NCI-H2107 (cell line): ENCODE results near the gene SCN8A.

Experiments used
- DNase-seq: peaks from one replicate; lab custom pipeline; 2025; lab: John Stamatoyannopoulos, UW

SCN8A gene

DNA sequence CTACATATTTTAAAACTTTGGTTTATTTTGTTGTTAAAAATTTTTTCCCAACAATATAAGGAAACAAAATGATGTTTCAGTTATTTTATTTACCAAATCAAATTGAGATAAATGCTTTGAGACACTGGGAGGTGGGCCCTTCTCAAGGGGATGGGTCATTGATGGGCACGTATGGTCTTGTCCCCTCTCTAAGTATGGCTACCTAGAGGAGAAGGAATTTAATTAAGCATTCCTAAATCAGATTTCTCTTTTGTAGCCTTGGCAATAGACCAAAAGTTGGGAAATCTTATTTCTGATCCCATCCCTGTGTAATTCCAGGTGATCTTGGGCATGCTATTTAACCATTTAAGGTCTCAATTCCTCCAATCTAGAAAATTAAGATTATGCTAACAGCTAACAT, 79.0 kb downstream of the SCN8A start:
- no peak for DNase-seq

DNA sequence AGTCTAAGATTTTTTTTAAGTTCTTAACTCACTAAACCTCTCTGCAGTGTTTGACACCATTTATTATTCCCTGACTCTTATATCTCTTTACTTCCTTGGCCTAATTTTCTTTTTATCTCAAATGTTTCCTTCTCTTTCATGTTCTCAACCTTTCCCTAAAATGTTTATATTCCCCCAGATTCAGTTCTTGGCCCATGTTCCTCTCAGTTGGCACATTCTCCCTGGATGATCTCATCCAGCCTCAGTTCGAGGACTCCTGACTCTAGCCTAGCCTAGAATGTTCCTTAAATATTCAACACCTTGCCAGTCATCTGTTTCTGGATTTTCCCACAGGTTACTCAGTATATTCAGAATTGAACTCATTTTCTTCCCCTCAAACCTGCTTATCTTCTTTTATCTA, 81.3 kb downstream of the SCN8A start:
- DNase-seq = no peak

DNA sequence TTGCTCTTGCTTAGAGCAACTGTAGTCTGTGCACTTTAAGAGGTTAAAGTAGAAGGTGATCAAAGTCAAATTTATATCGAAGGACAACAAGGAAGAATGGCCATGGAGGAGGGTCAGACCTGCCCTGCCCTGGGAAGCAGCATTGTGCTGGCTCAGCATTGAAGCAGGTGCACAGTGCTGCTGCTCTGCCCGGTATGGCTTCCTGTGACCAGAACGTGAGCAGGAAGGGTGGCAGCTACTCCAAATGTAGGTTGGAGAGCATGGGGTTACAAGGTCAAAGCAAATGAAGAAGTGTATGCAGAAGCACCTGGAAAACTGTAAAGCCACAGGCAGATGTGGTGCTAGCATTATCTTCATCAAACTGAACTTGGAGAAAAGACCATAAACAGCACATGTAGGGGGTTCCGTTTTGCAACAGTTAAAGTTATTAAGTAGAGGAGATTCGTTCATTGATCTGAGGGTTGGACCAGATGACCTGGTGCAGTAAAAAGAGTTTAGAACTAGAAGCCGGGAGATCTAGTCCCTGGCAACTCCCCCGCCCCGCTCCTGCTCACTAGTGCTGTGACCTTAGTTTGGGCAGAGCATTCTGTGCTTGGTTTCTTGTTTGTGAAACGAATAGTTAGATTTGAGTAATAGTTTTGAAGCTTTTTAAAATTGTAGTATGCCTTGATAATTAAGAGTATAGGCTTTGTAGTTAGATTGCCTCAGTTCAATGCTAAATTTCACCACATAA, 84.2 kb downstream of the SCN8A start:
- DNase-seq = no peak

DNA sequence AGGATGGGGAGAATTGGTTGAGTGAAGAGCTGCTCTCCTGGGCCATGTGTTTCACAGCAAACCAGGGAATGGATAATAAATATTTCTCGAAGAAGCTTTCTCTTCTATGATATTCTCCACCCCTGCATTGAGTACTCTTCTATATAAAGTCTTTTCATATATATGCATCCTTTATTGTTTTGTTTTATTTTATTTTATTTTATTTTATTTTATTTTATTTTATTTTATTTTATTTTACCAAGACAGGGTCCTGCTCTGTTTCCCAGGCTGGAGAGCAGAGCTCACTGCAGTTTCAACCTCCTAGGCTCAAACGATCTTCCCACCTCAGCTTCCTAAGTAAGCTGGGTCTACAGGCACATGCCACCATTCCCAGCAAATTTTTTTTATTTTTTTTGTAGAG, 85.8 kb downstream of the SCN8A start:
- no peak for DNase-seq

DNA sequence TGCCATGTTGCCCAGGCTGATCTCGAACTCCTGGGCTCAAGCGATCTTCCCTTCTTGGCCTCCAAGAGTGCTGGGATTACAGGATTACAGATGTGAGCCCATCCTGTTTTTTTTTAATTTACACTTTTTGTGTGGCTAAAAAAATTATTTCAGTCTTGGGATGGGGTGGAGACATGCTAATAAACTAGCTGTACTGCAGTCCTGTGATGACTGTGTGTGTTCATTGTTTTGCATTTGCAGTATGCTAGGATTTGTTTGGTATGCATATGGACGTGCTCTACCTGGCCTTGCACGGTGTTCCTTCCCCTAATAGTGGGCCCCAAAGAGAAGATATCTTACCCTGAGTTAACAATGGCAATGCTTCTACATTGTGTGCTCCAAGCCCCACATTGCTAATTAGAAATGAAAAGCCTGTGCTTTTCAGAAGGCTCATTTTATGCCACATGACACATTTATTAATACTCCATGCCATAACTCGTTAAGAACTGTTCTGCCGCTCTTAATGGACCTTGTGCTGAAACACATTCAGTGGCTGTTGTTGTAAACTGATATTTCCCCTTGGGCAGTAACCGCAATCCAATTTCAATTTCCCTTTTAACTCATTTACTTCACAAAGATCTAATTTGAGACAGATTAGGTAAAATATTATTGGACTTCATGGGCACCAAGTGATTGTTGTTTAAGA, 86.4 kb downstream of the SCN8A start:
- DNase-seq = no peak

DNA sequence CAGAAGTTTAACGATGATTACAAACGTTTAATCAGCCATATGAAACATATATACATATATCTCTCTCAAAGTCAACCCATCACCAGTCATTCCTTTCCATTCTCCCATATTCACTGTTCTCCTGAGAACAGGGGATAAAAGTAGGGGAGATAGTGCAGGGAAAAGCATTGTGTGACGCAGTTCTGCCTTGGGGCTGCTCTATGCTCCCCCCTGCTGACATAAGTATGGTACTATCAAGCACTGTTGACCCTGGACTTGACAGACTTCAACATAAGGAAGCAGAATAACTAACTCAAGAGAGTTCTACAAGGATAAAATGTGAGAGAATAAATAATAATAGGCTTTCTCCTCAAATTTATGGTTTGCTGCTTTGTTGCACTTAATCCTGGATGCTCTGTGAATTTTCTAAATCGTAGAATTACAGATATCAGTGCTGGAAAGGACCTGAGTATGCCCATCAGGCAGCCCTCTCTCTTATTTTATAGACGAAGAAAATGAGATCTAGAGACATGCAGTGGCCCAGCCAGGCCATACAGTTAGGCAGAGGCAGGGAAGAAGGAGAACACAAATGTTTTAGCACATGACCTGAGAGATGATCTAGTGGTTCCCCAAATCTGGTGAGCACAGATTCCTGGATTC, 87.2 kb downstream of the SCN8A start:
- DNase-seq = no peak

DNA sequence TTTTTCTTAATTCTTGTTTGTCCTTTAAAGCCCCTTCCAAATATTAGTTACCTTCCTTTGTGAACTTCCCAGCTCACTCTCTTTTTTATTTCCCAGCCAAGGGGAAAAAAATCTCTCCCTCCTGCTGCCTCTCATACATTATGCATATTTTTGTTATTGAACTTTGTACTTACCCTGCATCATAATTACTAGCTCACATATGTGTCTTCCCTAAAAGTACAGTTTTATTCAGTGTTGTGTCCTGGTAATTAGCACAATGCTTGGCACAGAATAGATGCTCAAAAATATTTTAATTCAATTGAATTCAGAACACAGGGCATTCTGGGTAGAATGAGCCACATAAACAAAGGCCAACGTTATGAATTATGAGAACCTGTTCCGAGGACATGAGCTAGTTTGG, 91.9 kb downstream of the SCN8A start:
- no peak for DNase-seq

DNA sequence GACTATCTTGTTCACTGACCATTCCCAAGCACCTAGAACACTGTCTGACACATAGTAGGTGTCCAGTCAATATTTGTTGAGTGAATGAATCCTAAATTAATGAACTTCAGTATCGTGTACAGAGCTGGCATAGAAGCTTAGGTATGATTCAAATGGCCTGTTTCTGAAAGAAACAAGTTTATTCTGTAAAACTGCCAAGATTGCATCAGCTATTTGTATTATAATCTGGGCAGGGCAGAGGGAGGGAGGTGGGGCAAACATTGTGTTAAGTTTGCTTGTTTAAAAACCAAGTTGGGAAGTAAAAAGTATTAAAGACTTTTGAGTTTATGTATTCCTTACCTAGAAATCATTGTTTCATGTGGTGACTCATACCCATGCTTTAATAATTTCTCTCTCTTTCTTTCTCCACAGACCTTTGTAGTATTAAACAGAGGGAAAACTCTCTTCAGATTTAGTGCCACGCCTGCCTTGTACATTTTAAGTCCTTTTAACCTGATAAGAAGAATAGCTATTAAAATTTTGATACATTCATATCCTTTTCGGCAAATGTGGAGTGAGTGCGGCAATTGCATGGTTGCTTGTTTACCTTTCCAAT, 92.8 kb downstream of the SCN8A start:
- DNase-seq = no peak

DNA sequence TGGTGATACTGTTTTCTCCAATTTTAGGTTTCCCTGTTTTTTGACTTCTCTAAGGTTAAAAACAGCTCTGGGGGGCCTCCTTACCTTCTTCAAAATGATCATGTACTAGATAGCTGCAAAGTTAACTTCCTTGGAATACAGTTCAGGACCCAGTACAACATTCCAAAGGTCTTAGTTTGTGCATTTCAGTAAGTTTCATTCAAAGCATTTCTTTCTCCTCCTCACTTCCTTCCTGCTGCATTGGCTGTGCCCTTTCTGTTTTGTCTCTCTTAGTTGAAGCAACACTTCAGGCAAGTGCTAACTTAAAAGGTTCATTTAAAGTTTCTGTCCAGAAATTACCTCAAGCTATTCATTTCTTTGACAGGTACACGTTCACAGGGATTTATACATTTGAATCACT, 95.7 kb downstream of the SCN8A start:
- DNase-seq = no peak

DNA sequence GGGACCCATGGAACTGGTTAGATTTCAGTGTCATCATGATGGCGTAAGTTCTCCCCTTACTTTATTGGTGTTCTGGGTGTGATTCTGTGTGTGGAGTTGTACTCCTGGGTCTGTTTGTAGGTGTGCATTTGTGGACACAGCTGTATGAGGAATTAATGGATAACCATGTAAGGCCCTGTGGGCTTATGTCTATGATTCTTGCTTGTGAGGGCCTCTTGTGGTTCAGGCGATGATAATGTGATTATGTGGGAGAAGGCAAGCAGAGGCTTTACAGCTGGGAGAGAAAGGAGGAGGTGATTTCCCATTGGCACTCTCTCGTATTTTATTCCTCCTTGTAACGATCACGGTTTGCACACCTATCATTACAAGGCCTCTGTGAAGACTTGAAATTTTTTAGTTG, 96.1 kb downstream of the SCN8A start:
- no peak for DNase-seq

DNA sequence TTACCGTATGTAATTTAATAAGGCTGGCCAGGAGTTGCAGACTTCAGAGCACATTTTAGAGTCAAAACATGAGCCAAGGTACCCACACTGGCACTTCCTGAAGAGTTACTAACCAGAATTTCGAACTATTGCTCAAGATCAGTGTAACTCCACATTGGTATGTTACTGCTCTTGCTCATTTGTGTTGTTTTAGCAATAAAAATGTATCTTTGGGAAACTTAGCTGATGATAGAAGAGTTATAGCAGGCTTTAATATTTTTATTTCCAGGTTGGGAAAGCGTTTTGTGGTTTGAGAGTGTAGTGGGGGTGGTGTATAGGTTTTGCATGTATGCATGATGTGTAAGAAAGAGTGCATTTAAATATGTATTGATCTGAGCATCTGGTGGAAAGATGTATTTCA, 96.6 kb downstream of the SCN8A start:
- no peak for DNase-seq

DNA sequence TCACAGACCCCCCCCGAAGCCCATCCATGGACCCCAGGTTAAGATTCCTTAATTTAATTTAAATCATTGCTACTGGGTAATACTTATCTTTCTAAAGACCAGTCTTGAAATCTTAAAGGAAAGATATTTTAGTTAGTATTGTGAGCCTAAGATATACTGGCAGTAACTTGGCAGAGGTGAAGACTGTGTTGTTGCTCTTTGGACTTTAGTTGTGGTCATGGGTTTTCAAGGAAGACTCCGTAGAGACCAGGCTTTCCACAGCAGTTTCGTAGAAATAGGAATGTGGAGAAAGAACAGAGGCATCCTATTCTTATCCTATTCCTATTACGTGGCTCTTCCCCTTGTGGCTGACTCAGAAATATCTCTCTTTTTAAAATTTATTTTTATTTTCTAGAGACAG, 99.0 kb downstream of the SCN8A start:
- DNase-seq = no peak

DNA sequence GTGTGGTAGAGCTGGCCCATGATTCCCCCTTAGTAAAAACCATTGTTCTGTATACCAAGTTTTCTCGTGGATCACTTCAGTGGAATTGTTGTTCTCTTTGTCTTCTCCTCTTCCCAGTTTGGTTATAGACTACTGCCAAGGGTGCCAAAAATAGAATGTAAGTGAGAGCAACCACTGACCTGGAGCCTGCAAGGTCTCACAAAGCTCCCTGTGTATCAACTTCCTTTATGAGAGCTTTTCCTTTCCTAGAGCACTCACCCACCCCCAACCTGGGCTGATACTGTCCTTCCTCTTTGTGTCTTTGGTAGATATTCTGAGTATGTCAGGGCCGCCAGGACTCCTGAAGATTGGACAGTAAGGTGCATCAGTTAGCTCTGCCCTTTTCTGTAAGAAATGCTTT, 101.0 kb downstream of the SCN8A start:
- no peak for DNase-seq

DNA sequence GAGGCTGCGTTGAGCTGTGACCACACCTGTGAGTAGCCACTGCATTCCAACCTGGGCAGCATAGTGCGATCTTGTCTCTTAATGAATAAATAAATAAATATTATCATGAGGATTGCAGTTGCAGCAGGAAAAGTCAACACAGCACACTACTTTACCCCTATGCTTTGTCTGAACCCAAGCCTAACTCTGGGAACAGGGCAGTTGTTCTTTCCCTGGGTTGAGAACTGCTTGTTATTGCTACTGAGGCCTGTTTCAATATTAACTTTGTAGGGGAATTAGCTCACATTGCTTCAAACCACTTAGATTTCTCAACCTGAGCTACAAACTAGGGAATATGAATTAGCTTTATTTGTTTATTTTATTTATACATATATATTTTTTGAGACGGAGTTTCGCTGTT, 102.5 kb downstream of the SCN8A start:
- DNase-seq = no peak

DNA sequence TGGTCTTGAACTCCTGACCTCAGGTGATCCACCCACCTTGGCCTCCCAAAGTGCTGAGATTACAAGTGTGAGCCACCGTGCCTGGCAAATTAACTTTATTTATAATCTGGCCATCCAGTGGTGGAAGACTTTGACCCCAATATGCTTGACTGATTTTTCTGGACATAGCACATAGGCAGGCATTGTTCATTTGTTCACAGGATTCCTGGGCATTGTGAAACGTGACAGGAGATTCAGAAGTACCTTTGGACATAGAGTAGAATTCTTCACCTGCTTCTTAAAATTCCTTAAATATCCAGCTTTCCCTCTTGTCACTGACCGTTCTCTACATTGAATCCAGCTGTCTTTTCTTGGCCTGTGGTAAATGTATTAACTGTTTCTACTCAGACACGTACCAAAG, 103.1 kb downstream of the SCN8A start:
- DNase-seq = no peak

DNA sequence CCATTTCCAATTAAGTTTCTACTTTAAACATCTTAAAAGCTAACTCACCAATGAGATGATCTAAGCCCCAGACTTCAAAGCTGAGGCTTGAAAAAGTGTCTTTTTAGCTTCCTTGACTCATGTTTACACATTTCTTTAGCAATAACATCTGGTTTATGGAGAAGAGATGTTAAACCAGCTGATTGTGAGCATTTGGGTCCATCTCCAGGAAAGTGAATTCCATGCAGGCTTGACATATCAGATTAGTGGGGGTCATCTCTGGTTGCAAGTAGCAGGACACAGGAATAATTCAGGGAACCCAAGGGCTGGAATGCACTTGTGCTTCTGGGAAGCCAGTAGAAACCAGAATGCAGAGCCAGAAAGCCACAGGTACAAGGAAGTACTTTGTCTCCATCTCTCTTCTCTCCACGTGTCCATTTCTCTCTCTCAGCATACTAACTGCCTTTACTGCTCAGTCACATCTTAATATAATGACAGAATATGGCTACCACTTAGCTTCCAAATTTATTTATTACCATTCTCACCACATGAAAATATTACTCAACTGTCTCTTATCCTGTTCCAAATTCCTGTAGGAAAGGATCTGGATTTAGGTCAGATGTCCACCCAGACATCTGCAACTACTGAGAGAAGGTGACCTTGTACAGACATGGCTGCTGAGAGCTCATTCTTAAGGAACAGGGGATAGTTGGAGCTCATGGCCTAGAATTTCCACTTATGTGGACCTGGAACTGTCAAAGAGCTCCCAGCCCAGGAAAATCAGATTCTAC, 104.4 kb downstream of the SCN8A start:
- DNase-seq = no peak

DNA sequence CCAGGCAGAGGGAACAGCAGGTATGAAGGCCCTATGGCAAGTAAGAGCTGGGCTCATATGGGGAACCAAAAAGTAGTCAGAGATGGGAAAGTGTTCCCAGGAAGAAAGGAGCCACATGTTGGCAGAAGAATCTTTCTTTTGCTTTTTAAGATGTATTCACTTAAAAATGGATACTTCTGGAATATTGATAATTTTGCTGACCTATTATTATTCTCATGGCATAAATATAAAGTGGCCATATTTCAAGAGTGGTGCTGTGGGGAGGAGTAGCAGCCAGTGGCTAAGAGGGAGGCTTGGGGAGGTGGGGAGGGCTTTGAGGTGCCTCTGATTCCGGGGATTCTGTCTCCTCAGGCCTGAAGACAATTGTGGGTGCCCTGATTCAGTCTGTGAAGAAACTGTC, 108.2 kb downstream of the SCN8A start:
- DNase-seq = no peak

DNA sequence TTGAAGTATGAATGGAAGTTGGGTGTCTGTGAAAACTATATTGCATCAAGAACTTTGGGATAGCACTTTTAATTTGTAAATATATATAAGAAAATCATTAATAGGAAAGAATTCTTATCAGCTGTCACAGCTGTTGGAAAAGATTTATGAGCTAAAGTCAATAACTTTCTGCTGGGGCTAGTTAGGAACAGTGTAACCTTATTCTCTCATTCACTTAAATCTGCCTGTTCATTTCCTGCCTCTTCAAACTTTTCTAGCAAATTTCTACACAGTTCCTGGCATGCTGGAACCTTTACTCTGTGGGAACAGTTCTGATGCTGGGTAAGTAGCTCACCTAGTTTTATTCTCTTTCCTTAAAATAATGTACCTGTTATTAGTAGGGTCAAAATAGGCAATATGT, 109.9 kb downstream of the SCN8A start:
- no peak for DNase-seq

DNA sequence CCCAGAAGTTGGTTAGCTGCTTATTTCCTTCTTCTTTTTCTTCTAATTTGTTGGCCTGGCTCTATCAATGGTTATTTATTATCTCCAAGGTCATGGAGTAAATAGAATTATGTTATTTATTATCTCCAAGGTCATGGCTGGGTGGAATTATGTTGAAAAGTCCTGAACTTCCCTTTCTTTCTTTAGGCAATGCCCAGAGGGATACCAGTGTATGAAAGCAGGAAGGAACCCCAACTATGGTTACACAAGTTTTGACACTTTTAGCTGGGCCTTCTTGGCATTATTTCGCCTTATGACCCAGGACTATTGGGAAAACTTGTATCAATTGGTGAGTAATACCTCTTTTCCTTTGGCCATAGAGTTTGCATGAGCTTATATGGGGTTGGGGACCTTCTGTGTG, 111.6 kb downstream of the SCN8A start:
- DNase-seq = no peak

DNA sequence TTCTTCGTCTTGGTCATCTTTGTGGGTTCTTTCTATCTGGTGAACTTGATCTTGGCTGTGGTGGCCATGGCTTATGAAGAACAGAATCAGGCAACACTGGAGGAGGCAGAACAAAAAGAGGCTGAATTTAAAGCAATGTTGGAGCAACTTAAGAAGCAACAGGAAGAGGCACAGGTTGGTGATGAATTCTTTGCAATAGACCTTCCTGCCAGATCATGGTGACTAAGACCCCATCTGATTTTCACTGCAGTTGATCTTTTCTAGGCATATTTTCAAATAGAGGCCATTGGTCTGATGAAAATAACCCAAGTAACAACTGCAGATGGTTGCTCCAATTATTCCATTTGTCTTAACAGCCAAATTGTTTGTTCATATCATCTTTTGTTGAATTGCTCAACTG, 114.4 kb downstream of the SCN8A start:
- DNase-seq = no peak

DNA sequence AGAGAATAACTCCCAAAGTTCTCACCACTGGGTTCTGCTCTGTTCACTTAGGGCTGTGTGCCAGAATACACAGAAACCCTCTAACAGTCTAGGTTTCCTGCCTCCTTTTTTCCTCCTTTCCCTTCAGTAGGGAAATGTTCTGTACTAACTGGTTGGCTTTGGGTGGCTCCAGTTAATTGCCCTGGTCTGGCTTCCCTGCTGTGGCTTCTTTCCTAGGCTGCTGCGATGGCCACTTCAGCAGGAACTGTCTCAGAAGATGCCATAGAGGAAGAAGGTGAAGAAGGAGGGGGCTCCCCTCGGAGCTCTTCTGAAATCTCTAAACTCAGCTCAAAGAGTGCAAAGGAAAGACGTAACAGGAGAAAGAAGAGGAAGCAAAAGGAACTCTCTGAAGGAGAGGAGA, 115.2 kb downstream of the SCN8A start:
- DNase-seq = no peak

DNA sequence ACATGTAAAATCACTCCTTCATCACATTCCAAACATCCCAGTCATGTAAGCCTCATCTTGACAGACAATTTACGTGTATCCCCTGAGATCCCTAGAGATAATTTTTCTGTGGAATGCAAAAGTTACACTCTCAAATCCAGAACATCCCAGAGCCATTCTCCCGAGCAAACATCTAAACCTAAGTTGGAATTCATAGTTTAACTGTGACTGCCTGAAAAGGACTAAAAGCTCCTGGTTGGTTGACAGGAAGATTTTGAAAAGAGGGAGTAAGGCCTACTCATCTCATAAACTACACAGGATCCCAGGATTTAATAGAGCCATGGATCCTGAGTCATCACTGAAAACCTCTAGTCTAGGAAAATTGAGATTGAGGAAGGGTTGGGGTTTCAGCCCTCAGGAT, 123.6 kb downstream of the SCN8A start:
- DNase-seq = no peak
